K562 (cell line): ENCODE measurements around the gene STK26. TPM values are rescaled to one million over a fixed set of nuclear protein-coding genes. Genes with fewer than 3 reads are reported as not detected.

Source experiments
- RFX1 ChIP-seq: fragments of 450-650 bp; IDR thresholded peaks from 2 replicates; pipeline ENCODE4 v1.6.1; 2016; ENCODE audit warnings: mild to moderate bottlenecking, moderate library complexity
- polyA plus RNA-seq, 8 experiments: library from polyadenylated mRNA; depleted of rRNA in 4 of 8; stranded (reverse) in 5 of 8; unstranded in 3 of 8; fragments of >200 nt; fragmentation: Nextera tagmentation in 2 of 8; fragmentation: Illumina TruSeq in 1 of 8; extraction: Ambion mirVana in 2 of 8; extraction: Trizol in 1 of 8; gene quantifications; 2 replicates each; pipeline versions ENCODE4 v1.2.1 to v1.2.3, GENCODE V29; 2011 to 2014; ENCODE audit warnings: inconsistent platforms in 1 of 8, missing spikeins in 1 of 8
- total RNA-seq, 7 experiments: library from RNA; depleted of rRNA in 6 of 7; stranded (reverse); fragments of >200 nt in 6 of 7; fragmentation: Illumina TruSeq in 2 of 7; extraction: Trizol in 2 of 7; gene quantifications; 2 replicates each; pipeline versions ENCODE4 v1.2.1 to v1.2.3, GENCODE V29; 2011 to 2021; ENCODE audit warnings: low replicate concordance in 1 of 7
- TF ChIP-seq, protein P1 (sequence below), 3 experiments: IDR thresholded peaks in 2 of 3; conservative IDR thresholded peaks in 1 of 3; 2 replicates each; pipeline ENCODE4 v1.5.1; 2011 to 2012; ENCODE audit warnings: low read length in 3 of 3, mild to moderate bottlenecking in 3 of 3, control low read depth in 2 of 3, improper control_type of control experiment in 1 of 3, inconsistent platforms in 1 of 3, low read depth in 1 of 3, mixed read lengths in 1 of 3, moderate library complexity in 1 of 3; ENCODE audit not compliant: insufficient read depth in 2 of 3
- TF ChIP-seq, protein P2 (sequence below), 2 experiments: fragments of 450-650 bp; formaldehyde crosslinking in 1 of 2; IDR thresholded peaks; 2 replicates each; pipeline versions ENCODE4 v1.4.0 to v1.6.1; 2014 to 2020; ENCODE audit warnings: mild to moderate bottlenecking in 2 of 2, borderline replicate concordance in 1 of 2, low read depth in 1 of 2

Gene STK26
- total and polyA plus RNA-seq, 9 of the 15 experiments (the other 6 are each of a cell fraction or from before 2014, with no cell fraction given), result 28.1 to 72.9 (median 50.1) TPM

GRCh38 chrX:132071254-132071653, 48.2 kb downstream of the STK26 start (continued):
- TF ChIP-seq, protein P1, sequence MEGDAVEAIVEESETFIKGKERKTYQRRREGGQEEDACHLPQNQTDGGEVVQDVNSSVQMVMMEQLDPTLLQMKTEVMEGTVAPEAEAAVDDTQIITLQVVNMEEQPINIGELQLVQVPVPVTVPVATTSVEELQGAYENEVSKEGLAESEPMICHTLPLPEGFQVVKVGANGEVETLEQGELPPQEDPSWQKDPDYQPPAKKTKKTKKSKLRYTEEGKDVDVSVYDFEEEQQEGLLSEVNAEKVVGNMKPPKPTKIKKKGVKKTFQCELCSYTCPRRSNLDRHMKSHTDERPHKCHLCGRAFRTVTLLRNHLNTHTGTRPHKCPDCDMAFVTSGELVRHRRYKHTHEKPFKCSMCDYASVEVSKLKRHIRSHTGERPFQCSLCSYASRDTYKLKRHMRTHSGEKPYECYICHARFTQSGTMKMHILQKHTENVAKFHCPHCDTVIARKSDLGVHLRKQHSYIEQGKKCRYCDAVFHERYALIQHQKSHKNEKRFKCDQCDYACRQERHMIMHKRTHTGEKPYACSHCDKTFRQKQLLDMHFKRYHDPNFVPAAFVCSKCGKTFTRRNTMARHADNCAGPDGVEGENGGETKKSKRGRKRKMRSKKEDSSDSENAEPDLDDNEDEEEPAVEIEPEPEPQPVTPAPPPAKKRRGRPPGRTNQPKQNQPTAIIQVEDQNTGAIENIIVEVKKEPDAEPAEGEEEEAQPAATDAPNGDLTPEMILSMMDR (IDR thresholded peaks at IDR 0.05 in 2 of 3, conservative IDR thresholded peaks at IDR 0.05 in 1 of 3; ENCODE audit: insufficient read depth in 2 of 3, low read depth in 1 of 3, low read length in 3 of 3), result peak in 2 of 3 experiments; percentile 22 to 52; a peak in 3 of 6 replicates
- TF ChIP-seq, protein P2, sequence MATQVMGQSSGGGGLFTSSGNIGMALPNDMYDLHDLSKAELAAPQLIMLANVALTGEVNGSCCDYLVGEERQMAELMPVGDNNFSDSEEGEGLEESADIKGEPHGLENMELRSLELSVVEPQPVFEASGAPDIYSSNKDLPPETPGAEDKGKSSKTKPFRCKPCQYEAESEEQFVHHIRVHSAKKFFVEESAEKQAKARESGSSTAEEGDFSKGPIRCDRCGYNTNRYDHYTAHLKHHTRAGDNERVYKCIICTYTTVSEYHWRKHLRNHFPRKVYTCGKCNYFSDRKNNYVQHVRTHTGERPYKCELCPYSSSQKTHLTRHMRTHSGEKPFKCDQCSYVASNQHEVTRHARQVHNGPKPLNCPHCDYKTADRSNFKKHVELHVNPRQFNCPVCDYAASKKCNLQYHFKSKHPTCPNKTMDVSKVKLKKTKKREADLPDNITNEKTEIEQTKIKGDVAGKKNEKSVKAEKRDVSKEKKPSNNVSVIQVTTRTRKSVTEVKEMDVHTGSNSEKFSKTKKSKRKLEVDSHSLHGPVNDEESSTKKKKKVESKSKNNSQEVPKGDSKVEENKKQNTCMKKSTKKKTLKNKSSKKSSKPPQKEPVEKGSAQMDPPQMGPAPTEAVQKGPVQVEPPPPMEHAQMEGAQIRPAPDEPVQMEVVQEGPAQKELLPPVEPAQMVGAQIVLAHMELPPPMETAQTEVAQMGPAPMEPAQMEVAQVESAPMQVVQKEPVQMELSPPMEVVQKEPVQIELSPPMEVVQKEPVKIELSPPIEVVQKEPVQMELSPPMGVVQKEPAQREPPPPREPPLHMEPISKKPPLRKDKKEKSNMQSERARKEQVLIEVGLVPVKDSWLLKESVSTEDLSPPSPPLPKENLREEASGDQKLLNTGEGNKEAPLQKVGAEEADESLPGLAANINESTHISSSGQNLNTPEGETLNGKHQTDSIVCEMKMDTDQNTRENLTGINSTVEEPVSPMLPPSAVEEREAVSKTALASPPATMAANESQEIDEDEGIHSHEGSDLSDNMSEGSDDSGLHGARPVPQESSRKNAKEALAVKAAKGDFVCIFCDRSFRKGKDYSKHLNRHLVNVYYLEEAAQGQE (IDR thresholded peaks at IDR 0.05; ENCODE audit: borderline replicate concordance), result peak; percentile 47; the same call in 1 of the 2 replicates
- TF ChIP-seq, protein P2 (CRISPR knock-in tag; IDR thresholded peaks at IDR 0.05; ENCODE audit: low read depth), result no peak
- TF ChIP-seq RFX1, result no peak
